ENCODE data around the gene CHRNB1.
A peak's percentile ranks its signal among the peaks of the same experiment; 100 is the strongest.

CHRNB1 gene, protein sequence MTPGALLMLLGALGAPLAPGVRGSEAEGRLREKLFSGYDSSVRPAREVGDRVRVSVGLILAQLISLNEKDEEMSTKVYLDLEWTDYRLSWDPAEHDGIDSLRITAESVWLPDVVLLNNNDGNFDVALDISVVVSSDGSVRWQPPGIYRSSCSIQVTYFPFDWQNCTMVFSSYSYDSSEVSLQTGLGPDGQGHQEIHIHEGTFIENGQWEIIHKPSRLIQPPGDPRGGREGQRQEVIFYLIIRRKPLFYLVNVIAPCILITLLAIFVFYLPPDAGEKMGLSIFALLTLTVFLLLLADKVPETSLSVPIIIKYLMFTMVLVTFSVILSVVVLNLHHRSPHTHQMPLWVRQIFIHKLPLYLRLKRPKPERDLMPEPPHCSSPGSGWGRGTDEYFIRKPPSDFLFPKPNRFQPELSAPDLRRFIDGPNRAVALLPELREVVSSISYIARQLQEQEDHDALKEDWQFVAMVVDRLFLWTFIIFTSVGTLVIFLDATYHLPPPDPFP

DNA sequence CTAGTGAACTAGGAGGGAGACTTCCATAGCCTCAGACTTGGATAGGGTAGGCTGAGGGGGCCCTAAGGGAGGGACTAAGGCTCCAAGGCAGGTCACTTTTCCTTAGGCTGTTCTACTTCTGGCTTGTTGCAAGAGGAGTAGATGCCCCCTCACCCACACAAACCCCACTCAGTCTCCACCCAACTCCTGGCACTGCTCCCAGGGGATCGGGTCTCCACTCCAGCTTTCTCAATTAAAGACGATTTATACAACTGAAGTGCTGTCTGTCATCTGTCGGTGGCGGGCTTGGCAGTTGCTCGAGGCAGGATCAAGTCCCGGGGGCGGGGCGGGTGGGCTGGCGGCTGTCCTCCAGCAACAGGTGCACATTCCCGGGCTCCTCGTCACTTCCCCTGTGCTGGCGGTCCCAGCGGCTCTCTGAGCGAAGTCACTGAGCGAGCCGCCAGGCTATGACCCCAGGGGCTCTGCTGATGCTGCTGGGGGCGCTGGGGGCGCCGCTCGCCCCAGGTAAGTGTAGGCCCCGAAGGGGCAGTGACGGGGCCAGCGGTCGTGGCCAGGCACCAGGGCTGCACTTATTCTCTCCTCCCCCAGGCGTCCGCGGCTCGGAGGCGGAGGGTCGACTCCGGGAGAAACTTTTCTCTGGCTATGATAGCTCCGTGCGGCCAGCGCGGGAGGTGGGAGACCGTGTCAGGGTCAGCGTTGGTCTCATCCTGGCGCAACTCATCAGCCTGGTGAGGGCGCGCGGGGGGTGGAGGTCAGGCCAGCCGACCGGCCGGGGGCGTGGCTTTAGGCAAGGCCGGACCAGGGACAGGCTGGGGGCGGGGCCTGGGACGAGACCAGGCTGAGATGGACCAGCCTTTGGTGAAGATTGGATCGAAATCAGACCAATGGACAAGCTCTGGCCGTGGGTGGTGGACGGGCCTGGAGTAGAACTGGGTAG, at the start of gene CHRNB1:
Gene CHRNB1, plus strand, starts transcription at position 380 of the 937 bp plus-strand sequence. Its CDS starts 67 bp downstream, at position 447.
- no peak for DNase-seq (ENCODE audit: low read depth)

GRCh38 chr17:7396147-7396546, 48.7 kb upstream of the CHRNB1 start:
- no peak for DNase-seq (ENCODE audit: low read depth)

GRCh38 chr17:7398612-7399011, 46.2 kb upstream of the CHRNB1 start:
- DNase-seq (ENCODE audit: low read depth): no peak

DNA sequence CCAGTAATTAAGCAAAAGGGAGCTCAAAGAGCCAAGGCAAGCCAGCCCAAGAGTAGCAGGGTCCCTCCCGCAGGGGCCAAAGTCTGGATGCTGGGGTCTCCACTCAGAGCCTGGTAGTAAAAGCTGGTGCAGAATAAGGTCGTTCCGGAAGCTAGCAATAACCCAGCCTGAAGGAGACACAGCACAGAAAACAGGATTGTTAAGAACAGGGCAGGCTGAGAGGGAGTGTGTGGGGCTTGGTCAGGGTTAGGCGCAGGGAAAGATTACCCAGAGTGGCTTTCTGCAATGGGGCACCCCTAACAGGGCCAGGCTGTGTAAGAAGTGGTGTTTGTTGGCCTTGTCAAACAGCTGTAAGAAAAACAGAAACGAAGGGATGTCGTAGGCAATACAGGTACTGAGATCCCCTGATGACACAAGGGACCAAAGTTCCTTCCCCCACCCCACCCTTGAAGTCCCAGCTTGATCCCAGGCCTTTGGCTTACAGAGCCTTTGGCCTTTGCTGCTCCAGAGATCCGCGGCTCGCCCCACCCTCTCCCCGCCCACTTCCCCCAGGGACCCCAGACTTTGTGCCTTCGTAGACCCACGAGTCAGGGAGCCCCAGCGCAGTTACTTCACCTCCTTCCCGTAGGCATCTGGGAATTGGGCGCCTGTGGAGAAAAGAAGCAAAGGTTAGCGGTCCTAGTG, 41.7 kb upstream of the CHRNB1 start:
- no peak for DNase-seq (ENCODE audit: low read depth)

DNA sequence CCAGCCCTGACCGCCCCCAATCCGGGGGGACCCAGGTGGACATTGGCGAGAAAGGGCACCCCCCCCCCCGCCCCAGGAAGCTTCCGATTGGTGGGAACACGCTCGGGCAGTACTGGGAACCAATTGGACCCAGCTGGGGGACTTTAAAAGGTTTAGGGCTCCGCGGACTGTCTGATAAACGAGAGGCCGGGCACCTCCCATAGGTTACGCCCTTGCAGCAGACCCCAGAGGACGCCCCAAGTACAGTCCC, 41.2 kb upstream of the CHRNB1 start:
- no peak for DNase-seq (ENCODE audit: low read depth)

DNA sequence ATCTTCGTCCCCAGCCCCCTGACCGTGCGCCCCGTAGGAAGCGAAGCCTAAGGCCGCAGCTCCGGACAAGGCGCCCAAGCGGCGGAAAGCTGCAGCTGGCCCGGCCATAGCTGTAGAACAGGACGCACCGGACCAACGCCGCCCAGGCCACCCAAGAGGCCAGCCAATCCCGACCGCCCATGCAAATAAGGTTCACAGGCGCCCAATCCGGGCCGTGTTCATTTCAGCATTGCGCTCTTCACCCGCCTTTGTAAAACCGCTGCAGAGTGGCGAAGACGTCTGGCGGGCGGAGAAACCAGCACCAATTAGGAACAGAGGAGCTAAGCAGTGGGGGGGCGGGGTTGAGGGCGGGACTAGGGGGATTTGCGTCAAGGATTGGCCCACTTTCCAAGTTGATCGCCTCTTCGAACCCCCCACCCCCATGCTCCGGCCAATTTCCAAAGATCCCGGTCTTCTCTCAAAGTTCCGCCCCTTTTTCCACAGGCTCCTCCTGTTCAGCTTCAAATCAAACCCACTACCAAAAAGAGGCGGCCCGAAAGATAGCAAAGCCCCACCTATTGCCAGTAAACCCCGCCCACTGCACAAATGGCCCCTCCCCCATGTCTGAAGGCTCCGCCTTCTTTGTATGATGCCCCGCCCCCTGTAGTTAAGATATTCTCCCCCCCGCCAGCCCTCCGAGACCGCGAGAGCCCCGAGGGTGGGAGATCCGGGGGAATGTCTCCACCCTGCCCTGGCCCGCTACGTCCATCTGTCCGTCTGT, 40.7 kb upstream of the CHRNB1 start, which contains the start of gene TMEM256:
Gene TMEM256, minus strand, starts transcription at position 121 of the 760 bp plus-strand sequence. Its CDS starts 13 bp downstream, at position 108.
- peak; percentile 95 for DNase-seq (ENCODE audit: low read depth)

DNA sequence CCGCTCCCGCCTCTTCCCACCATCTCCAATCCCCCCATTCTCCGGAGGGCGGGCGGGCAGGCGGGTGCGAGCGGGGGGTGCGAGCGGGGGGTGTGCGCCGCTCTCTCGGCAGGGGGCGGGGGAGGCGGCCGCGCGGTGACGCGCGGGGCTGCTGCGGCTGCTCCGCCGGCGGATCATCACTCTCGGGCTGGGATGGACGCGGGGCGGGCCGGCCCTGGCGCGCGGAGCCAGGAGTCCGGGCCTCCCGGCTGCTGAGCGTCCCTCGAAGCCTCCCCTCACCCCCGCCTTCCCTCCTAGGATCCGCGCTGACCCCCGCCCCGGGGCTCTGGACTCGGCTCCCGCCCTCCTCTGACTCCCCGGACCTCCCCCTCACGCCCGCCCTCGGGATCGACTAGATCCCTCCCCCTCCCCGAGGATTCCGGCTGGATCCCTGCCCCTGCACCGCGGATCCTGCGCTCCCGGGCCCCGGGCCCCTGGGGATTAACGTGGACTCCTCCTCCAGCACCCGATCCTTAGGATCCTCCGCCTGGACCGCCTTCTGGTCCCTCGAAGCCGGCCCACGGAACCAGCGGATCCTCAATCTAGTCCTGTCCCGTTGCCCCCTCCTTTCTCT, 40.0 kb upstream of the CHRNB1 start:
- DNase-seq (ENCODE audit: low read depth): no peak

- no peak for DNase-seq (ENCODE audit: low read depth)
Observed at GRCh38 chr17:7405350-7406234, 39.3 kb upstream of the CHRNB1 start.

GRCh38 chr17:7406235-7406825, 38.5 kb upstream of the CHRNB1 start:
- no peak for DNase-seq (ENCODE audit: low read depth)

DNA sequence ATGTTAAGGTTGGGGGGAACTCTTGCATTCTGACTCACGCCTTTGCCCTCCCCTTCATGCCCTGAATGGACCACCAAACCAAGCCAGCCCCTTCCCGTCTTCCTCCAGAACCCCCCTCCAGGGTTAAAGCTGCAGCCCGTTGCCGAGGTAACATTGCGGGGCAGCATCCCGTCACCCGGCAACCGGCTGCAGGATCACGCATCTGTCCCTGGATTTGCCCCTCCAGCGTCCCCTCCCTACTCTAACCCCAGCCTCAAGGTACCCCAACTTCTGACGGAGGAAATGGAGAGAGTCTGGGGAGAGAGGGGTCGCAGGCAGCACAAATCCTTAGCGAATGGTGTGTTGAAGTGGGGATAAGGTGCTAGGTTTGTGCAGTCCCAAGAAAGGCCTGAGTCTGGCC, 37.8 kb upstream of the CHRNB1 start:
- DNase-seq (ENCODE audit: low read depth): no peak

DNA sequence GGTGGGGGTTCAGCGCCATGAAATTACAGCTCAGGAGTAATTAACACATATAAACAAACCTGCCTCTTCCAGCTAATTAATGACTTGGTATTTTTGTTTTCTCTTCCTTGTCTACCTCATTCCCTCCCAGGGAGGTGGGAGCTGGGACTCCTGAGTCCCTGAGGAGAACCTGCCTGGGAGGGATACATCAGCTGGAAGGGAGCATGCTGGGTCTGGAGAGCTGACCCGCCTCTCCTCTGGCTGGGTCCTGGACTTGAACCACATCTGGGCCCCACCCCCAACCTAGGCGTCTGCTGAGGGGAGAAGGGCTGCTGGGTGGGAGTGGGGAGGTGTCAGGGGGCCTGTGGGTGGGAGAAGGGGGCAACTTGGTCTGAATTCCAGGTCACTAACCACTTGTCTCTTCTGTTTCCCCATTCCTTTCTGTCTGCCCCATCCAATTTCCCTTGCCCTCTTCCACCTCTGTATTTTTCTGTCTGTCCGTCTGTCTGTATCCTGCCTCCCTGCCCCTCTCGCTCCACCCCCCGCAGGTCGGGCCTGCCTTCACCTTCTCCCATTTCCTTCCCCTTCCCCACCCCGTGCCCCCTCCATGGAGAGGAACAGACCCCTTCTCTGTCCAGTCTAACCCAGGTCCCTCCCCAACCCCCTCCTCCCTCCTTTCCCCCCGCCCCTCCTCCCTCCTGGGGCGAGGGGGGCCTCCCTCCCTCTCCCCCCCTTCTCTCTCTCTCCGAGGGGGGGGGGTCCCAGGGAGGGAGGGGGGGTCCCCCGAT, 37.2 kb upstream of the CHRNB1 start, which contains the start of gene NLGN2:
Gene NLGN2, plus strand, starts transcription at position 361 of the 767 bp plus-strand sequence. CDS start 411 bp downstream, outside the sequence.
- DNase-seq (ENCODE audit: low read depth): no peak

DNA sequence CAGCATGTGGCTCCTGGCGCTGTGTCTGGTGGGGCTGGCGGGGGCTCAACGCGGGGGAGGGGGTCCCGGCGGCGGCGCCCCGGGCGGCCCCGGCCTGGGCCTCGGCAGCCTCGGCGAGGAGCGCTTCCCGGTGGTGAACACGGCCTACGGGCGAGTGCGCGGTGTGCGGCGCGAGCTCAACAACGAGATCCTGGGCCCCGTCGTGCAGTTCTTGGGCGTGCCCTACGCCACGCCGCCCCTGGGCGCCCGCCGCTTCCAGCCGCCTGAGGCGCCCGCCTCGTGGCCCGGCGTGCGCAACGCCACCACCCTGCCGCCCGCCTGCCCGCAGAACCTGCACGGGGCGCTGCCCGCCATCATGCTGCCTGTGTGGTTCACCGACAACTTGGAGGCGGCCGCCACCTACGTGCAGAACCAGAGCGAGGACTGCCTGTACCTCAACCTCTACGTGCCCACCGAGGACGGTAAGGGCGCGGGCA, 36.6 kb upstream of the CHRNB1 start:
- no peak for DNase-seq (ENCODE audit: low read depth)

GRCh38 chr17:7408863-7409262, 36.0 kb upstream of the CHRNB1 start:
- DNase-seq (ENCODE audit: low read depth): no peak

GRCh38 chr17:7409716-7410115, 35.1 kb upstream of the CHRNB1 start:
- DNase-seq (ENCODE audit: low read depth): no peak

GRCh38 chr17:7410634-7411426, 34.0 kb upstream of the CHRNB1 start:
- DNase-seq (ENCODE audit: low read depth): no peak

- DNase-seq (ENCODE audit: low read depth): no peak
Observed at GRCh38 chr17:7411427-7411750, 33.5 kb upstream of the CHRNB1 start.

DNA sequence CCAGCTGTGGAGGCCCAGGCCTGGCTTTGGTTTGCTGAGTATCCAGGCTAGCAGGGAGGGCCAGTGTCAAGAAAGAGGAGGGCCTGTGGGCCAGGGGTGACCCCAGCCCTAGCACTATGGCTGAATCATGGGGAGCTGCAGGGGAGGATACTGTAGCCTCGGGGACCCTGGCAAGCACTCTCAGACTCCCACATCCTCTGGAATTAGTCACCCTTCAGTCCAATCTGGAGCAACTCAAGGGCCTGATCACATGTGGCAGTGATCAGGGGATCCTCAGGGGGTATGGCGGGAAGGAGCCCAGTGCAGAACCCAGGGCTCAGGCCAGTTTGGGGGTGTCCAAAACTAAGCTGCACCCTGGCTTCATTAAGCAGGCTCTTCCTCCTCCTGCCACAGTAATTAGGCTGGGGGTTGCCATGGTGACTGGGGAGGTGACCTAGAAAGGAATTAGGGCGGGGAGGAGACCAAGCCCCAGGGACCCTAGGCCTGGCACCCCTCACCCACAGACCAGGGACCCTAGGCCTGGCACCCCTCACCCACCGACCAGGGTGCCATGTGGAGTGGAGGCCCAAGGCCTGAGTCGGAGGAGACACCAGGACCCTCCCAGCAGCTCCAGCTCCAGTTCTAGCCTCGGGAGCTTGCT, 31.4 kb upstream of the CHRNB1 start:
- DNase-seq (ENCODE audit: low read depth): no peak
